Kidney (tissue), 14 donors: ENCODE data around the gene COL23A1. TPM values are rescaled to one million over a fixed set of nuclear protein-coding genes. Genes with fewer than 3 reads are reported as not detected.

Experiments
- DNase-seq, 5 donors: peaks; one replicate each; pipeline ENCODE4 v3.0.0-alpha.2; 2013 to 2020
- FAIRE-seq: peaks from 2 replicates; lab custom pipeline; 2012; peaks lifted over from hg19 to GRCh38; lab: Jason Lieb, UNC
- H3K27ac ChIP-seq, 2 donors: one replicate each; pipeline ENCODE4 v1.7.0; 2013; ENCODE audit warnings: low read depth in 2 of 2, low read length in 2 of 2, inconsistent platforms in 1 of 2
- H3K27me3 ChIP-seq: one replicate; pipeline ENCODE4 v1.7.1; 2013; ENCODE audit warnings: low read length, inconsistent platforms; ENCODE audit not compliant: control insufficient read depth, insufficient read depth
- H3K36me3 ChIP-seq, 3 donors: one replicate each; pipeline versions ENCODE4 v1.7.0 to v1.7.1; 2013; ENCODE audit warnings: low read length in 3 of 3, control low read depth in 1 of 3, inconsistent platforms in 1 of 3; ENCODE audit not compliant: insufficient read depth in 3 of 3, control insufficient read depth in 2 of 3
- H3K4me1 ChIP-seq, 3 donors: one replicate each; pipeline versions ENCODE4 v1.7.0 to v1.7.1; 2013; ENCODE audit warnings: low read length in 3 of 3, inconsistent platforms in 1 of 3, low read depth in 1 of 3; ENCODE audit not compliant: control insufficient read depth in 2 of 3, insufficient read depth in 2 of 3
- H3K4me3 ChIP-seq, 3 donors: one replicate each; pipeline versions ENCODE4 v1.7.0 to v1.8.1; 2013; ENCODE audit warnings: low read length in 3 of 3, control low read depth in 1 of 3, inconsistent platforms in 1 of 3
- H3K9ac ChIP-seq, 3 donors: one replicate each; pipeline versions ENCODE4 v1.7.0 to v1.7.1; 2013; ENCODE audit warnings: low read length in 3 of 3, control low read depth in 1 of 3, inconsistent platforms in 1 of 3
- H3K9me3 ChIP-seq, 3 donors: one replicate each; pipeline versions ENCODE4 v1.7.0 to v1.7.1; 2013; ENCODE audit warnings: low read length in 3 of 3, control low read depth in 1 of 3, inconsistent platforms in 1 of 3; ENCODE audit not compliant: control insufficient read depth in 2 of 3, insufficient read depth in 1 of 3
- CTCF ChIP-seq: IDR thresholded peaks from 3 replicates; pipeline ENCODE4 v1.5.1; 2012; ENCODE audit warnings: mild to moderate bottlenecking, moderate library complexity, borderline replicate concordance; ENCODE audit not compliant: insufficient read depth; ENCODE audit errors: extremely low read depth
- intact Hi-C: fragments of 100-400 bp; cut with DNase I; formaldehyde crosslinking; loops from one replicate; pipeline ENCODE4 v1.11.1; 2022
- polyA plus RNA-seq: library from polyadenylated mRNA; stranded (reverse); fragments of 350-450 nt; fragmentation: Illumina TruSeq; extraction: RNeasy Lipid Tissue Mini Kit (QIAGEN cat#74804); gene quantifications from one replicate; pipeline ENCODE4 v1.2.3, GENCODE V29; 2014; ENCODE audit warnings: low read depth, low replicate concordance; ENCODE audit not compliant: insufficient read depth
- total RNA-seq: library from RNA; stranded (reverse); fragmentation: NEBNext Ultra II Directional; extraction: Animal tissue kit (Norgen Biotek cat#: 25700); gene quantifications from one replicate; pipeline ENCODE4 v1.2.1, GENCODE V29; 2021
- donor health status: control.
- donor health status: control.
- donor health status: control.
- donor health status: control.
- donor health status: control.
- donor health status: DM: yes; HTN: yes; CAD: no.
- donor health status: Normal renal cell carcinoma (clear cell type).

Gene COL23A1
- total and polyA plus RNA-seq, 2 donors from 2014 or later, result 4.1 to 8.7 TPM

- Histone ChIP-seq H3K36me3 (no peaks in the 10 kb centered on the region), H3K9ac (no peak overlapping the region), H3K27ac (no peak overlapping the region), H3K27me3 (no peaks in the 10 kb centered on the region), H3K9me3 (no peaks in the 10 kb centered on the region), H3K4me3 (no peak overlapping the region), H3K4me1 (no peaks in the 10 kb centered on the region)
- intact Hi-C loops, result no loop called here
- DNase-seq (peak in 3 of 5 donors; percentile 42 to 61 (median 55)), FAIRE-seq (no peak)
- TF ChIP-seq CTCF, result no peak
Measured at GRCh38 chr5:178324481-178325310, 265.5 kb downstream of the COL23A1 start.

GRCh38 chr5:178323961-178324360 is 266.2 kb downstream of the COL23A1 start:
- no peak for FAIRE-seq
- intact Hi-C loops, result no loop called here
- no peak overlapping the region for H3K4me3 ChIP-seq

GRCh38 chr5:178323541-178323865 is 266.7 kb downstream of the COL23A1 start:
- no peak overlapping the region for H3K4me3 ChIP-seq
- H3K27me3 ChIP-seq, result no peaks in the 10 kb centered on the region
- intact Hi-C loops, result no loop called here
- H3K9ac ChIP-seq, result no peak overlapping the region
- DNase-seq, result peak in 1 of 5 donors; percentile 42
- H3K27ac ChIP-seq, result no peak overlapping the region
- no peaks in the 10 kb centered on the region for H3K36me3 ChIP-seq
- no peak for TF ChIP-seq CTCF
- no peak for FAIRE-seq
- no peaks in the 10 kb centered on the region for H3K4me1 ChIP-seq
- H3K9me3 ChIP-seq, result no peaks in the 10 kb centered on the region

More at GRCh38 chr5:178323961-178324360, 266.2 kb downstream of the COL23A1 start:
- H3K27me3 ChIP-seq, result no peaks in the 10 kb centered on the region
- H3K27ac ChIP-seq, result no peak overlapping the region
- H3K4me1 ChIP-seq, result no peaks in the 10 kb centered on the region
- no peaks in the 10 kb centered on the region for H3K9me3 ChIP-seq
- TF ChIP-seq CTCF, result no peak
- peak in 1 of 5 donors; percentile 43 for DNase-seq
- no peak overlapping the region for H3K9ac ChIP-seq
- no peaks in the 10 kb centered on the region for H3K36me3 ChIP-seq
